K562 (cell line): ENCODE results near the gene UBE2J2. TPM values are rescaled to one million over a fixed set of nuclear protein-coding genes. Genes with fewer than 3 reads are reported as not detected.

Experiments used
- E2F8 ChIP-seq: fragments of 450-650 bp; IDR thresholded peaks from 2 replicates; pipeline ENCODE4 v1.7.1; 2018; ENCODE audit warnings: mild to moderate bottlenecking, low read depth; ENCODE audit not compliant: partially characterized antibody
- RNF219 ChIP-seq: fragments of 250-450 bp; sonication (Bioruptor Pico); IDR thresholded peaks from 2 replicates; pipeline ENCODE4 v1.5.0; 2022; ENCODE audit warnings: mild to moderate bottlenecking
- ZNF717 ChIP-seq: fragments of 250-450 bp; sonication (Bioruptor Pico); IDR thresholded peaks from 2 replicates; pipeline ENCODE4 v1.5.0; 2021
- polyA plus RNA-seq, 8 experiments: library from polyadenylated mRNA; depleted of rRNA in 4 of 8; stranded (reverse) in 5 of 8; unstranded in 3 of 8; fragments of >200 nt; fragmentation: Nextera tagmentation in 2 of 8; fragmentation: Illumina TruSeq in 1 of 8; extraction: Ambion mirVana in 2 of 8; extraction: Trizol in 1 of 8; gene quantifications; 2 replicates each; pipeline versions ENCODE4 v1.2.1 to v1.2.3, GENCODE V29; 2011 to 2014; ENCODE audit warnings: inconsistent platforms in 1 of 8, missing spikeins in 1 of 8
- total RNA-seq, 7 experiments: library from RNA; depleted of rRNA in 6 of 7; stranded (reverse); fragments of >200 nt in 6 of 7; fragmentation: Illumina TruSeq in 2 of 7; extraction: Trizol in 2 of 7; gene quantifications; 2 replicates each; pipeline versions ENCODE4 v1.2.1 to v1.2.3, GENCODE V29; 2011 to 2021; ENCODE audit warnings: low replicate concordance in 1 of 7

Gene UBE2J2
- total and polyA plus RNA-seq, 9 of the 15 experiments (the other 6 are each of a cell fraction or from before 2014, with no cell fraction given): 0.93 to 112 (median 75.5) TPM

DNA sequence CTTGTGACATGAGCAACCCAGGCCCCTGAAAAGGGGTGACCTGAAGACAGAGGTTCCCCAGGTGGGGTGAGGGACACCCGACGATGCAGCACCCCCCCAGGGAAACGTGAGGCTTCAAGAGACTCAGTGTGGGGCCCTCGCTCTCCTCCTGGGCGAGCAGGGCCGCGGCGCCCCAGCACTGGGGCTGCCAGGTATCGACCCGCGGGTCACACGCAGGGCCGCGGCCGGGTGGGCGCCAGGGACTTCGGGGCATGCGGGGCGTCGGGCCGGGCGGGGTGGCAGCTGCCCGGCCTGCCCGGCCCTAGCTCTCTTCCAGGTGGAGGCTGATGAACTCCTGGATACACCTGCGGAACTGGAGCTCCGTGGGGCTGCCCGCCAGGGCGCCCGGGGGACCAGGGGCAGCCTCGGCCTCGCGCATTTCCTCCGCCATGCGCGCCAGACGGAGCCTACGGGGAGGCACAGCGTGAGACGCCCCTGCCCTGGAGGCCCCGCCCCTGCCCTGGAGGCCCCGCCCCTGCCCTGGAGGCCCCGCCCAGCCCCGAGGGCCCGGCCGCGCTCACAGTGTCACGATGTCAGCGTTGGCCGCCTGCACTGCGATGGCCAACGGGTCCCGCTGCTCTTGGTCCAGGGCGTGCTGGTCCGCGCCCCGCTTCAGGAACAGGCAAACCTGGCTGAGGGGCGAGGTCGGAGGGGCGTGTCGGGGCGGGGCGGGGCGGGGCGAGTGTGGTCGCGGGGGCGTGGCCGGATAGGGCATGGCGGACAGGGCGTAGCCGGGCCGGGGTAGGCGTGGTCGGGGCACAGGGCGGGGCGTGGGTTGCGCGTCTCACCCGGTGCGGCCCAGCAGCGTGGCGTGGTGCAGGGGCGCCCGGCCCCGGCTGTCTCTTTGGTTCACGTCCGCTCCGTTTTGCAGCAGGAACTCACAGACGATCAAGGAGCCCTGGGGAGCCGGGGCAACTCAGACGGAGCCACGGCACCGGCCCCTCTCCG, 19.9 kb upstream of the UBE2J2 start (continued):
- TF ChIP-seq RNF219 (CRISPR knock-in tag) (no peak), ZNF717 (no peak), E2F8 (no peak)
